Stimulated activated naive CD8-positive, alpha-beta T cell treated with anti-CD3 and anti-CD28 coated beads, Interleukin-15, amount 100 ng/mL, for 72 hours (primary cell): Measurements from ENCODE around the gene ADIPOR2.

Experiments
- ATAC-seq: fragments of 150-1000 bp; cut with Tn5 transposase; 2 replicates; pipeline ENCODE4 v1.10.0; 2021; ENCODE audit warnings: mild to moderate bottlenecking, moderate library complexity
- DNase-seq, 2 donors: peaks; one replicate each; pipeline ENCODE4 v3.0.0; 2021 to 2022
- H3K27ac Mint-ChIP-seq, 2 donors: one replicate each; pipeline ENCODE4 v1.8.0; 2022; ENCODE audit warnings: mild to moderate bottlenecking in 2 of 2, mixed read lengths in 2 of 2, moderate library complexity in 2 of 2
- H3K27me3 Mint-ChIP-seq: one replicate; pipeline ENCODE4 v1.8.0; 2022; ENCODE audit warnings: mixed read lengths
- H3K4me1 Mint-ChIP-seq: one replicate; pipeline ENCODE4 v1.8.0; 2022; ENCODE audit warnings: mild to moderate bottlenecking, mixed read lengths
- H3K4me3 Mint-ChIP-seq, 2 donors: one replicate each; pipeline ENCODE4 v1.8.0; 2022; ENCODE audit warnings: mild to moderate bottlenecking in 2 of 2, mixed read lengths in 2 of 2, moderate library complexity in 1 of 2
- H3K9me3 Mint-ChIP-seq, 2 donors: one replicate each; pipeline ENCODE4 v1.8.0; 2022; ENCODE audit warnings: mixed read lengths in 2 of 2

The ADIPOR2 gene

GRCh38 chr12:1801303-1801975, 110.6 kb downstream of the ADIPOR2 start:
- ATAC-seq (no peak), DNase-seq (peak in 1 of 2 donors; percentile 6)
- H3K27me3 Mint-ChIP-seq: no peaks in the 10 kb centered on the region
- H3K4me3 Mint-ChIP-seq: no peak overlapping the region
- peaks cover 0 to 5% of the 10 kb centered on the region in 2 donors for H3K9me3 Mint-ChIP-seq
- no peak overlapping the region for H3K27ac Mint-ChIP-seq
- H3K4me1 Mint-ChIP-seq: peaks cover 11% of the 10 kb centered on the region

GRCh38 chr12:1803736-1804135, 112.9 kb downstream of the ADIPOR2 start:
- ATAC-seq: no peak
- H3K9me3 Mint-ChIP-seq: peaks cover 0 to 5% of the 10 kb centered on the region in 2 donors
- no peak overlapping the region for H3K27ac Mint-ChIP-seq
- H3K4me1 Mint-ChIP-seq: peaks cover 11% of the 10 kb centered on the region
- H3K4me3 Mint-ChIP-seq: no peak overlapping the region
- no peaks in the 10 kb centered on the region for H3K27me3 Mint-ChIP-seq
- DNase-seq: no peak

GRCh38 chr12:1804545-1805332, 113.9 kb downstream of the ADIPOR2 start:
- H3K4me3 Mint-ChIP-seq: peak overlapping the region; percentile 42 to 67
- ATAC-seq (peak; percentile 84), DNase-seq (peak; percentile 73 to 86)
- H3K9me3 Mint-ChIP-seq: peaks cover 0 to 5% of the 10 kb centered on the region in 2 donors
- H3K4me1 Mint-ChIP-seq: peaks cover 18% of the 10 kb centered on the region
- H3K27ac Mint-ChIP-seq: peak overlapping the region; percentile 95 to 96
- H3K27me3 Mint-ChIP-seq: no peaks in the 10 kb centered on the region

GRCh38 chr12:1805441-1806081, 114.7 kb downstream of the ADIPOR2 start:
- Mint-ChIP-seq H3K27ac (peak overlapping the region in 1 of 2 donors; percentile 96), H3K4me3 (no peak overlapping the region), H3K27me3 (no peaks in the 10 kb centered on the region), H3K9me3 (peaks cover 0 to 5% of the 10 kb centered on the region in 2 donors), H3K4me1 (peaks cover 21% of the 10 kb centered on the region)
- DNase-seq: no peak
- no peak for ATAC-seq

GRCh38 chr12:1806301-1807086, 115.6 kb downstream of the ADIPOR2 start:
- Mint-ChIP-seq H3K4me3 (no peak overlapping the region), H3K27me3 (no peaks in the 10 kb centered on the region), H3K9me3 (peaks cover 0 to 5% of the 10 kb centered on the region in 2 donors), H3K4me1 (peaks cover 29% of the 10 kb centered on the region), H3K27ac (peak overlapping the region in 1 of 2 donors; percentile 79)
- no peak for DNase-seq
- no peak for ATAC-seq

- ATAC-seq: no peak
- Mint-ChIP-seq H3K4me1 (peaks cover 32% of the 10 kb centered on the region), H3K9me3 (peaks cover 0 to 5% of the 10 kb centered on the region in 2 donors), H3K27me3 (no peaks in the 10 kb centered on the region), H3K4me3 (no peak overlapping the region), H3K27ac (no peak overlapping the region)
- DNase-seq: no peak
These were observed 116.4 kb downstream of the ADIPOR2 start for GRCh38 chr12:1807087-1807860.

- ATAC-seq: no peak
- Mint-ChIP-seq H3K4me3 (no peak overlapping the region), H3K27me3 (no peaks in the 10 kb centered on the region), H3K4me1 (peaks cover 32% of the 10 kb centered on the region), H3K9me3 (peaks cover 0 to 5% of the 10 kb centered on the region in 2 donors), H3K27ac (no peak overlapping the region)
- no peak for DNase-seq
These were observed 117.3 kb downstream of the ADIPOR2 start for GRCh38 chr12:1808036-1808797.

GRCh38 chr12:1808798-1809480, 118.1 kb downstream of the ADIPOR2 start:
- H3K27ac Mint-ChIP-seq: peak overlapping the region in 1 of 2 donors; percentile 48
- ATAC-seq (no peak), DNase-seq (no peak)
- peaks cover 32% of the 10 kb centered on the region for H3K4me1 Mint-ChIP-seq
- peaks cover 0 to 5% of the 10 kb centered on the region in 2 donors for H3K9me3 Mint-ChIP-seq
- no peaks in the 10 kb centered on the region for H3K27me3 Mint-ChIP-seq
- no peak overlapping the region for H3K4me3 Mint-ChIP-seq

GRCh38 chr12:1809591-1810190, 118.8 kb downstream of the ADIPOR2 start:
- H3K4me1 Mint-ChIP-seq: peaks cover 26% of the 10 kb centered on the region
- DNase-seq: no peak
- no peaks in the 10 kb centered on the region for H3K9me3 Mint-ChIP-seq
- no peak for ATAC-seq
- no peak overlapping the region for H3K4me3 Mint-ChIP-seq
- no peaks in the 10 kb centered on the region for H3K27me3 Mint-ChIP-seq
- peak overlapping the region in 1 of 2 donors; percentile 48 for H3K27ac Mint-ChIP-seq

- DNase-seq (no peak), ATAC-seq (no peak)
- peak overlapping the region in 1 of 2 donors; percentile 8 for H3K27ac Mint-ChIP-seq
- H3K4me1 Mint-ChIP-seq: peaks cover 21% of the 10 kb centered on the region
- peak overlapping the region in 1 of 2 donors; percentile 61 for H3K4me3 Mint-ChIP-seq
- H3K9me3 Mint-ChIP-seq: no peaks in the 10 kb centered on the region
- no peaks in the 10 kb centered on the region for H3K27me3 Mint-ChIP-seq
These were observed 119.5 kb downstream of the ADIPOR2 start for GRCh38 chr12:1810201-1810930.

- DNase-seq: no peak
- peak; percentile 22 for ATAC-seq
These were observed 120.0 kb downstream of the ADIPOR2 start for GRCh38 chr12:1810931-1811280.

GRCh38 chr12:1811281-1811947, 120.5 kb downstream of the ADIPOR2 start:
- no peaks in the 10 kb centered on the region for H3K9me3 Mint-ChIP-seq
- ATAC-seq (peak; percentile 60), DNase-seq (no peak)
- peaks cover 21% of the 10 kb centered on the region for H3K4me1 Mint-ChIP-seq
- H3K4me3 Mint-ChIP-seq: peak overlapping the region; percentile 7 to 61
- H3K27me3 Mint-ChIP-seq: no peaks in the 10 kb centered on the region
- peak overlapping the region; percentile 8 to 94 for H3K27ac Mint-ChIP-seq

More at GRCh38 chr12:1810931-1811280, 120.0 kb downstream of the ADIPOR2 start:
- peaks cover 21% of the 10 kb centered on the region for H3K4me1 Mint-ChIP-seq
- H3K27me3 Mint-ChIP-seq: no peaks in the 10 kb centered on the region
- no peaks in the 10 kb centered on the region for H3K9me3 Mint-ChIP-seq
- peak overlapping the region; percentile 7 to 61 for H3K4me3 Mint-ChIP-seq
- H3K27ac Mint-ChIP-seq: peak overlapping the region; percentile 8 to 94
